Caco-2 (cell line): ENCODE results near the gene PGBD5. TPM values are rescaled to one million over a fixed set of nuclear protein-coding genes. Genes with fewer than 3 reads are reported as not detected.

Experiments
- BruUV-seq: library from RNA; stranded (reverse); fragments of 400-500 nt; replicated peaks from 2 replicates; lab custom pipeline; 2021; lab: Mats Ljungman, UMichigan
- CTCF ChIA-PET: fragments of 300-600 bp; sonication (Branson Sonifier 250); formaldehyde crosslinking; loops from one replicate; lab custom pipeline; 2022; ENCODE audit warnings: antibody characterized with exemption; lab: Charles Lee
- POLR2A ChIA-PET: fragments of 300-600 bp; sonication (Branson Sonifier 250); formaldehyde crosslinking; loops from one replicate; lab custom pipeline; 2022; ENCODE audit warnings: antibody characterized with exemption; lab: Charles Lee
- DNase-seq, 2 experiments: peaks; one replicate each; pipeline versions ENCODE4 v3.0.0 to v3.0.0-alpha.2; 2020 to 2022
- H3K27me3 ChIP-seq: replicated peaks from 2 replicates; pipeline ENCODE4 v1.6.0; 2011; ENCODE audit warnings: low read length; ENCODE audit not compliant: control insufficient read depth, insufficient read depth
- H3K36me3 ChIP-seq: 2 replicates; pipeline ENCODE4 v1.5.1; 2011; ENCODE audit warnings: low read length; ENCODE audit not compliant: control insufficient read depth, insufficient read depth
- H3K4me1 ChIP-seq: fragments of 250-450 bp; sonication (Bioruptor Pico); 2 replicates; pipeline ENCODE4 v1.5.1; 2020; ENCODE audit warnings: mild to moderate bottlenecking
- H3K4me3 ChIP-seq: 2 replicates; pipeline ENCODE4 v1.5.1; 2011; ENCODE audit warnings: low read depth, mild to moderate bottlenecking, control low read depth, low read length
- H3K9me3 ChIP-seq: fragments of 250-450 bp; sonication (Bioruptor Pico); 2 replicates; pipeline ENCODE4 v1.5.1; 2020; ENCODE audit warnings: mild to moderate bottlenecking, moderate library complexity
- H3K27ac Mint-ChIP-seq: one replicate; pipeline ENCODE4 v1.8.0; 2022; ENCODE audit warnings: mixed read lengths; ENCODE audit not compliant: unreplicated experiment
- H3K27me3 Mint-ChIP-seq: one replicate; pipeline ENCODE4 v1.8.0; 2022; ENCODE audit warnings: mixed read lengths; ENCODE audit not compliant: insufficient read depth, unreplicated experiment
- H3K36me3 Mint-ChIP-seq: one replicate; pipeline ENCODE4 v1.8.0; 2022; ENCODE audit warnings: mild to moderate bottlenecking, mixed read lengths; ENCODE audit not compliant: insufficient read depth, unreplicated experiment
- H3K4me1 Mint-ChIP-seq: one replicate; pipeline ENCODE4 v1.8.0; 2022; ENCODE audit warnings: low read depth, mixed read lengths; ENCODE audit not compliant: unreplicated experiment
- H3K4me3 Mint-ChIP-seq: one replicate; pipeline ENCODE4 v1.8.0; 2022; ENCODE audit warnings: mild to moderate bottlenecking, moderate library complexity, mixed read lengths; ENCODE audit not compliant: unreplicated experiment
- H3K9me3 Mint-ChIP-seq: one replicate; pipeline ENCODE4 v1.8.0; 2022; ENCODE audit warnings: mixed read lengths; ENCODE audit not compliant: unreplicated experiment
- CTCF ChIP-seq, 2 experiments: fragments of 200-600 bp in 1 of 2; IDR thresholded peaks; 1 replicate in 1 of 2; 2 replicates in 1 of 2; pipeline versions ENCODE4 v1.5.1 to v1.8.0; 2011 to 2022; ENCODE audit warnings: antibody characterized with exemption in 1 of 2, control low read depth in 1 of 2, inconsistent platforms in 1 of 2, low read depth in 1 of 2, low read length in 1 of 2, mild to moderate bottlenecking in 1 of 2, moderate library complexity in 1 of 2; ENCODE audit not compliant: insufficient read depth in 1 of 2, severe bottlenecking in 1 of 2, unreplicated experiment in 1 of 2
- intact Hi-C: fragments of 100-400 bp; cut with micrococcal nuclease; formaldehyde crosslinking; loops from one replicate; pipeline ENCODE4 v1.10.0; 2022; ENCODE audit not compliant: unreplicated experiment
- total RNA-seq: library from RNA; stranded (reverse); gene quantifications from 2 replicates; pipeline ENCODE4 v1.2.3, GENCODE V29; 2022

PGBD5 gene
- total RNA-seq, 1 experiment from 2014 or later: 2.4 TPM

GRCh38 chr1:230385158-230385450 is 41.0 kb downstream of the PGBD5 start:
- Mint-ChIP-seq H3K4me1 (peaks cover 16% of the 10 kb centered on the region), H3K4me3 (no peak overlapping the region), H3K27ac (no peak overlapping the region), H3K36me3 (peaks cover 9% of the 10 kb centered on the region), H3K9me3 (peaks cover 9% of the 10 kb centered on the region), H3K27me3 (no peaks in the 10 kb centered on the region)
- no peak for TF ChIP-seq CTCF (IDR thresholded peaks at IDR 0.05; ENCODE audit: insufficient read depth in 1 of 2, low read depth in 1 of 2, low read length in 1 of 2, severe bottlenecking in 1 of 2, unreplicated experiment in 1 of 2)
- no peak for DNase-seq
- Histone ChIP-seq H3K36me3 (no peaks in the 10 kb centered on the region), H3K9me3 (peaks cover 6% of the 10 kb centered on the region; the same call in 1 of the 2 replicates), H3K4me1 (peaks cover 23% of the 10 kb centered on the region), H3K4me3 (no peak overlapping the region), H3K27me3 (no peaks in the 10 kb centered on the region)
- CTCF ChIA-PET: no interaction called here
- no TSS peak for BruUV-seq
- POLR2A ChIA-PET: no interaction called here
- intact Hi-C loops: no loop called here

- TF ChIP-seq CTCF (IDR thresholded peaks at IDR 0.05; ENCODE audit: insufficient read depth in 1 of 2, low read depth in 1 of 2, low read length in 1 of 2, severe bottlenecking in 1 of 2, unreplicated experiment in 1 of 2): no peak
- BruUV-seq: no TSS peak
- no peak overlapping the region for H3K4me3 Mint-ChIP-seq
- H3K27ac Mint-ChIP-seq: no peak overlapping the region
- POLR2A ChIA-PET: no interaction called here
- peaks cover 9% of the 10 kb centered on the region for H3K36me3 Mint-ChIP-seq
- H3K4me1 ChIP-seq: peaks cover 23% of the 10 kb centered on the region
- CTCF ChIA-PET: no interaction called here
- intact Hi-C loops: no loop called here
- DNase-seq: no peak
- H3K4me3 ChIP-seq: no peak overlapping the region
- peaks cover 16% of the 10 kb centered on the region for H3K4me1 Mint-ChIP-seq
- no peaks in the 10 kb centered on the region for H3K27me3 Mint-ChIP-seq
- peaks cover 14% of the 10 kb centered on the region for H3K9me3 Mint-ChIP-seq
- H3K36me3 ChIP-seq: no peaks in the 10 kb centered on the region
- no peaks in the 10 kb centered on the region for H3K27me3 ChIP-seq
- H3K9me3 ChIP-seq: peaks cover 11% of the 10 kb centered on the region
Measured at GRCh38 chr1:230384380-230385157, 41.6 kb downstream of the PGBD5 start.

GRCh38 chr1:230383425-230383824 is 42.7 kb downstream of the PGBD5 start:
- POLR2A ChIA-PET: no interaction called here

More at GRCh38 chr1:230383425-230383824, 42.7 kb downstream of the PGBD5 start:
- peaks cover 23% of the 10 kb centered on the region for H3K4me1 ChIP-seq
- no peaks in the 10 kb centered on the region for H3K36me3 ChIP-seq
- Mint-ChIP-seq H3K4me3 (no peak overlapping the region), H3K4me1 (peaks cover 16% of the 10 kb centered on the region), H3K36me3 (peaks cover 15% of the 10 kb centered on the region), H3K9me3 (peaks cover 25% of the 10 kb centered on the region), H3K27ac (no peak overlapping the region), H3K27me3 (no peaks in the 10 kb centered on the region)
- DNase-seq: no peak
- no peak for TF ChIP-seq CTCF (IDR thresholded peaks at IDR 0.05; ENCODE audit: insufficient read depth in 1 of 2, low read depth in 1 of 2, low read length in 1 of 2, severe bottlenecking in 1 of 2, unreplicated experiment in 1 of 2)
- intact Hi-C loops: no loop called here
- no peak overlapping the region for H3K4me3 ChIP-seq
- CTCF ChIA-PET: no interaction called here
- peaks cover 21% of the 10 kb centered on the region for H3K9me3 ChIP-seq
- BruUV-seq: no TSS peak
- no peaks in the 10 kb centered on the region for H3K27me3 ChIP-seq
